C4-2B (cell line): ENCODE results near the gene SLC4A1AP.

ENCODE experiments used
- H3K27ac ChIP-seq: fragments of 450-650 bp; 2 replicates; pipeline ENCODE4 v1.5.1; 2017
- ZFX ChIP-seq: fragments of 450-650 bp; IDR thresholded peaks from 2 replicates; pipeline ENCODE4 v1.6.1; 2017
- TF ChIP-seq, protein P1 (sequence below): fragments of 450-650 bp; conservative IDR thresholded peaks from 2 replicates; pipeline ENCODE4 v1.5.1; 2017; ENCODE audit warnings: mild to moderate bottlenecking

The SLC4A1AP gene

DNA sequence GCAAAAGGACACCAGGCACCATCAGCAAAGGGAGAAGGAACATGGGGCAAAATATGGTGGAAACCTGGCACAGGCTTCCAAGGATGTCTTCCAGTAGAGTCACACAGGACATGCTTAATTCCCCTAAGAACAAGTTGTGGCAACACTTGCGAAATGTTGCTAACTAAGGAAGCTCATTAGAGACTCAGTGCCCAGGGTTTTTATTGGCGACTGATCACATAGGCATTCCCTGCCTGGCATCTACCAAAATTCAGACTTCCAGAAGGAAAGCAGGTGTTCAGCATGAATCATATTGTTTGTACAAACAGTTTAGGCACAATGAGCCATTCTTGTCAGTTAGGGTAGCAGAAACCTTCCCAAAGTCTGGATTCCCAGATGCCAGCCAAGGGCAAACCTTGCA, 25.7 kb downstream of the SLC4A1AP start:
- H3K27ac ChIP-seq = no peak overlapping the region
- no peak for TF ChIP-seq ZFX
- TF ChIP-seq, protein P1, sequence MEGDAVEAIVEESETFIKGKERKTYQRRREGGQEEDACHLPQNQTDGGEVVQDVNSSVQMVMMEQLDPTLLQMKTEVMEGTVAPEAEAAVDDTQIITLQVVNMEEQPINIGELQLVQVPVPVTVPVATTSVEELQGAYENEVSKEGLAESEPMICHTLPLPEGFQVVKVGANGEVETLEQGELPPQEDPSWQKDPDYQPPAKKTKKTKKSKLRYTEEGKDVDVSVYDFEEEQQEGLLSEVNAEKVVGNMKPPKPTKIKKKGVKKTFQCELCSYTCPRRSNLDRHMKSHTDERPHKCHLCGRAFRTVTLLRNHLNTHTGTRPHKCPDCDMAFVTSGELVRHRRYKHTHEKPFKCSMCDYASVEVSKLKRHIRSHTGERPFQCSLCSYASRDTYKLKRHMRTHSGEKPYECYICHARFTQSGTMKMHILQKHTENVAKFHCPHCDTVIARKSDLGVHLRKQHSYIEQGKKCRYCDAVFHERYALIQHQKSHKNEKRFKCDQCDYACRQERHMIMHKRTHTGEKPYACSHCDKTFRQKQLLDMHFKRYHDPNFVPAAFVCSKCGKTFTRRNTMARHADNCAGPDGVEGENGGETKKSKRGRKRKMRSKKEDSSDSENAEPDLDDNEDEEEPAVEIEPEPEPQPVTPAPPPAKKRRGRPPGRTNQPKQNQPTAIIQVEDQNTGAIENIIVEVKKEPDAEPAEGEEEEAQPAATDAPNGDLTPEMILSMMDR = no peak

DNA sequence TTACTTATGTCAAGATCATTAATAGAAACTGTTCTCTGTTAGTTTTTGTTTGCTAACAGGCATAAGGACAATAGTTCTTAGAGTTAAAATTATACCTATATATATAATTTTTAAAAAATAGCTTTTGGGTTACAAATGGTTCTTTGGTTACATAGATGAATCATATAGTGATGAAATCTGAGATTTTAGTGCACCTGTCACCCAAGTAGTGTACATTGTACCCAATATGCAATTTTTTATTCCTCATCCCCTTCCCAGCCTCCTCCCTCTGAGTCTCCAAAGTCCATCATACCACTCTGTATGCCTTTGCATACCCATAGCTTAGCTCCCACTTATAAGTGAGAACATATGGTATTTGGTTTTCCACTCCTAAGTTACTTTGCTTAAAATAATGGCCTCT, 26.4 kb downstream of the SLC4A1AP start:
- no peak overlapping the region for H3K27ac ChIP-seq
- no peak for TF ChIP-seq ZFX
- TF ChIP-seq, protein P1 = no peak

DNA sequence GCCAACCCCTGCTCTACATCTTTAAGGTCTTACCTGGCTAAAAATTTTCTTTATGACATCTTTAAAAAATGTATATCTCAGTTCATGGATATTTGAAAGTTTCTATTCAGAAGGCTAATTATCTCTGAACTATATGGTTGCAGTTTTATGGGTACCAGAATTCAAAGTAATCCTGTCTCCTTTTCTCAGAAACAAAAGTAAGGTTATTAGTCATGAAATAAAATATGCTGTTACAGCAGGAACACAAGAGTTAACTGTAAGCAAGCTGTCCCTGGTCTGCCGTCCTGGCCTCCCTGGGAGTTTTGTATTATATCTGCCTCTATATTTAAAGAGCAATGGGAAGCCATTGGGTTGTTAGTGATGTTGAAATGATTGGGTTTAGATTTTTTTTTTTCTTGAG, 34.0 kb downstream of the SLC4A1AP start:
- TF ChIP-seq, protein P1 = no peak
- TF ChIP-seq ZFX = no peak

DNA sequence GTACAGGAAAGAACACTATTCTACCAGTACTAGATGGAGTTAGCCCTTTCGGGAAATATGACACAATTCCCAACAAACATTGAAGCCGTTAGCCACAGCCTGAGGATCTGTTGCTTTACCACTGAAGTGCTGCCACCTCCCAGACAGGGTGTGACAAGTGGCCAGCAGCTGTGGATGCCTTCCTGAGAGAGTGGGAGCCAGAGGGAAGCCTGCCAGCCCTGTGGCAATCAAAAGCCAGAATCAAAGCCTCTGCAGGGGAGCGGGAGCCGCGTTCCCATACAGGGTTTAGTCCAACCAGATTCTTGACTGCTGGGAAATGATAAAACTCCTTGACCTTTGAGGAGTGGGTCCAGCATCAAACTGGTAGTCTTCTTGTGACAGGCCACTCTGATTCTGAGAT, 38.0 kb downstream of the SLC4A1AP start:
- H3K27ac ChIP-seq = no peak overlapping the region
- no peak for TF ChIP-seq ZFX
- TF ChIP-seq, protein P1 = no peak

More for the DNA sequence above, 34.0 kb downstream of the SLC4A1AP start:
- no peak overlapping the region for H3K27ac ChIP-seq

DNA sequence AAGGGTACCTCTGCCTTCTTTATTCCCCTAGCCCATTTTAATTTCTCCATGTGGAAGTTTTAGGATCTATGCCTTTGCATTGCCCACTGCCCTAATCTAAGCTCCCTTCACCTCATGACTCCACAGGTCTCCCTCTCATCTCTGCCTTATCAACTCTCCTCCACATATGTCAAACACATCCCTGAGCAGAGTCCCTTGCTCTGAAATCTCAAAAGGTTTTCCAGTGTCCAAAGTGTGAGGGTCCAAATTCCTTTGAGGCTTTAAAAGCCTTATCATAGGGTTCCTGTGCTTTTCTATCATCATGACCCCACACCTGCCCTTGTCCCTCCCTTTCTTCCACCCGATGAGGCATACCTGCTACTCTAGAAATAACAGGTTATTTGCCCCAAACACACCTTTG, 38.6 kb downstream of the SLC4A1AP start:
- TF ChIP-seq, protein P1 = no peak
- no peak for TF ChIP-seq ZFX
- no peak overlapping the region for H3K27ac ChIP-seq

DNA sequence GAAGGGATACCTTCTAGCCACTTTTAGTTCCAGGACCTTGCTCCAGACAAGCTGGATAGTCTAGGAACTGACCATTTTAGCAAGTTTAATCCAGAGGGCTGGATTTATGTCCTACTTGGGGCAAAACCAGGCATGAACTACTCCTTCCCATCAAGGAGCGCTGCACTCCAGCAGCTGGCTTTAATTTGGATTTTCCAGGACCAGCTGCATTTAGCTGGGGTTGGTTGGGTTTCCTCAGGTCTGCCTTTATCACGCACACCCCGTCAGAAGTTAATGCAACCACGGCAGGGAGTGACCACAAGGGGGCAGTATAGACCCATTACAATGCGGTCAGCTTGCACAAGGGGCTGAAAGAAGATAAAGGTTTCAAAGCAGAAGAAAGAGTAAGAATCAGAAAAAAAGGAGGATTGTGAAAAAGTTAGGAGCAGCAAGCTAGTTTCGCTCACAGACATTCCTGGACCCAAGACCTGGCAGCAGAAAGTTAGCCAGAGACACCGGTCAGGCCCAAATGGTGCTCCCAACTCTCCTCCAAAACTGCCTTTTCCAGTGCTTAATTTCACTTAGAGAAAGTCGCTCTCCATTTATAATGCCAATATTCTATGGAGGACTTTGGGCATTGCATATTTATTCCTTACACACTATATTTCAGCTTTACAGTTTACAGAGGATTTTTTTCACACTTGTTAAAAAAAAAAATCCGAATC, 40.1 kb downstream of the SLC4A1AP start:
- TF ChIP-seq, protein P1 = peak; percentile 90
- TF ChIP-seq ZFX = no peak
- H3K27ac ChIP-seq = peak overlapping the region; percentile 22; the same call in 1 of the 2 replicates

DNA sequence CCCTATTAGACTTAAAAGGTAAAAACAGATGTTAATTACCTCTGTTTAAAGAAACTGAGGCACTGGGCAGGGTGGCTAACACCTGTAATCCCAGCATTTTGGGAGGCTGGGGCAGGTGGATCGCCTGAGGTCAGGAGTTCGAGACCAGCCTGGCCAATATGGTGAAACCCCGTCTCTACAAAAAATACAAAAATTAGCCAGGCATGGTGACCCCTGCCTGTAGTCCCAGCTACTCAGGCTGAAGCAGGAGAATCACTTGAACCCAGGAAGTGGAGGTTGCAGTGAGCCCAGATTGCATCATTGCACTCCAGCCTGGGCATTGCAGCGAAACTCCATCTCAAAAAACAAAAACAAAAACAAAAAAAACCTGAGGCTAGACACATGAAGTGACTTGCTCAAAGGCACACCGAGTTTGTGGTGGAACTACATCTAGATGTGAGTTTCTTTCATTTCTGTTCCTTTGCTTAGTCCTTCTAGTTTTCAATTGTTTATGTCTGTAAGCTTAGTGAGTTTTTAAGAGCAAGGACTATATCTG, 40.7 kb downstream of the SLC4A1AP start:
- TF ChIP-seq, protein P1 = no peak
- TF ChIP-seq ZFX = no peak
- peak overlapping the region; percentile 22; the same call in 1 of the 2 replicates for H3K27ac ChIP-seq
